Measurements from ENCODE around the gene CTRB2. TPM values are rescaled to one million over a fixed set of nuclear protein-coding genes. Genes with fewer than 3 reads are reported as not detected.

Gene CTRB2
- total and polyA plus RNA-seq, 2 of the 8 experiments (the other 6 are each of a cell fraction or from before 2014, with no cell fraction given), result not detected

- no peak for TF ChIP-seq CHD7 (IDR thresholded peaks at IDR 0.05; ENCODE audit: insufficient replicate concordance, low read length)
- TF ChIP-seq CEBPB (IDR thresholded peaks at IDR 0.05; ENCODE audit: low read depth, low read length), result no peak
- no peak for TF ChIP-seq NRF1 (IDR thresholded peaks at IDR 0.05; ENCODE audit: low read depth, low read length)
- no peak for TF ChIP-seq CREB1 (IDR thresholded peaks at IDR 0.05)
- no peak for TF ChIP-seq TBP (IDR thresholded peaks at IDR 0.05; ENCODE audit: low read depth, low read length)
- no peak for TF ChIP-seq MAX (IDR thresholded peaks at IDR 0.05)
Observed at GRCh38 chr16:75196836-75197235, 10.1 kb downstream of the CTRB2 start (continued).
